ENCODE measurements around the gene INPP5D. TPM values are rescaled to one million over a fixed set of nuclear protein-coding genes. Genes with fewer than 3 reads are reported as not detected.

Gene INPP5D
- total RNA-seq, 3 donors from 2014 or later: 8.2 to 14.4 (median 9.1) TPM

DNA sequence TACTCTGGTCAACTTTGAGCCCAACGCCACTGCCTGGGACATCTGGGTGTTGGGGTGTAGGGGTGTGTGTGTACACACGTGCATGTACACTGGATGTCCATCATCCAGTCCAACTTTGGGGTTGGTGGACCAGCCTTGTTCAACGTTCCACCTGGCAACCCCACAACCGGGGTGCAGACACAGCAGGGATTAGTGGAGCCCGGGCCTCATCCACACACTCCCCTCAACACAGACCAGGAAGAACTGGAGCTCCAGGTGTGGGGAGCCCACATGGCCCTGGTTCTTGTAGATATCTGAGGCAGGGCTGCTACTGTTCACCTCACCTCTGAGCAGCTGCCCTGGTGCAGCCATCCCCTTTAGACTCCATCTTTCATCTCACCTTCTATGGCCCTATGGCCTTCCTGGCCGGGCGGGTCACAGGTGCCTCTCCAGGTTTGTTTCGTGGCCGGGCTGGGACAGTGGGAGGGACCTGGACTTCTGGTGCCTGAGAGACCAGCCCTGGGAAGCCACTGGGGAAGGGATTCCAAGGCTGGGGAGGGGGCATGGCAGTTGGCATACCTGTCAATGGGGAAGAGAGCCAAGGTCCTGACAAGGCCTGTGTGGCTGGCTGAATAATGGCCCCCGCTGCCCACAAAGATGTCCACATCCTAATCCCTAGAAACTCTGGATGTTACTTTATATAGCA lies 20.2 kb upstream of the INPP5D start:
- H3K36me3 ChIP-seq (ENCODE audit: low read depth): no peaks in the 10 kb centered on the region
- TF ChIP-seq, protein P1, sequence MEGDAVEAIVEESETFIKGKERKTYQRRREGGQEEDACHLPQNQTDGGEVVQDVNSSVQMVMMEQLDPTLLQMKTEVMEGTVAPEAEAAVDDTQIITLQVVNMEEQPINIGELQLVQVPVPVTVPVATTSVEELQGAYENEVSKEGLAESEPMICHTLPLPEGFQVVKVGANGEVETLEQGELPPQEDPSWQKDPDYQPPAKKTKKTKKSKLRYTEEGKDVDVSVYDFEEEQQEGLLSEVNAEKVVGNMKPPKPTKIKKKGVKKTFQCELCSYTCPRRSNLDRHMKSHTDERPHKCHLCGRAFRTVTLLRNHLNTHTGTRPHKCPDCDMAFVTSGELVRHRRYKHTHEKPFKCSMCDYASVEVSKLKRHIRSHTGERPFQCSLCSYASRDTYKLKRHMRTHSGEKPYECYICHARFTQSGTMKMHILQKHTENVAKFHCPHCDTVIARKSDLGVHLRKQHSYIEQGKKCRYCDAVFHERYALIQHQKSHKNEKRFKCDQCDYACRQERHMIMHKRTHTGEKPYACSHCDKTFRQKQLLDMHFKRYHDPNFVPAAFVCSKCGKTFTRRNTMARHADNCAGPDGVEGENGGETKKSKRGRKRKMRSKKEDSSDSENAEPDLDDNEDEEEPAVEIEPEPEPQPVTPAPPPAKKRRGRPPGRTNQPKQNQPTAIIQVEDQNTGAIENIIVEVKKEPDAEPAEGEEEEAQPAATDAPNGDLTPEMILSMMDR (IDR thresholded peaks at IDR 0.05): no peak
- intact Hi-C loops (cut with DNase I, micrococcal nuclease): no loop called here
- H3K4me3 ChIP-seq: no peak overlapping the region
- H3K9me3 ChIP-seq: no peaks in the 10 kb centered on the region
- no peaks in the 10 kb centered on the region for H3K4me1 ChIP-seq (ENCODE audit: low read depth)
- no peak for ATAC-seq
- DNase-seq: no peak

- Histone ChIP-seq H3K4me3 (no peak overlapping the region), H3K36me3 (ENCODE audit: low read depth) (no peaks in the 10 kb centered on the region), H3K9me3 (no peaks in the 10 kb centered on the region), H3K4me1 (ENCODE audit: low read depth) (no peaks in the 10 kb centered on the region)
- ATAC-seq: no peak
- no peak for DNase-seq
- intact Hi-C loops (cut with DNase I, micrococcal nuclease): no loop called here
- TF ChIP-seq, protein P1 (IDR thresholded peaks at IDR 0.05): no peak
These were observed 19.6 kb upstream of the INPP5D start for GRCh38 chr2:233040571-233040970.

DNA sequence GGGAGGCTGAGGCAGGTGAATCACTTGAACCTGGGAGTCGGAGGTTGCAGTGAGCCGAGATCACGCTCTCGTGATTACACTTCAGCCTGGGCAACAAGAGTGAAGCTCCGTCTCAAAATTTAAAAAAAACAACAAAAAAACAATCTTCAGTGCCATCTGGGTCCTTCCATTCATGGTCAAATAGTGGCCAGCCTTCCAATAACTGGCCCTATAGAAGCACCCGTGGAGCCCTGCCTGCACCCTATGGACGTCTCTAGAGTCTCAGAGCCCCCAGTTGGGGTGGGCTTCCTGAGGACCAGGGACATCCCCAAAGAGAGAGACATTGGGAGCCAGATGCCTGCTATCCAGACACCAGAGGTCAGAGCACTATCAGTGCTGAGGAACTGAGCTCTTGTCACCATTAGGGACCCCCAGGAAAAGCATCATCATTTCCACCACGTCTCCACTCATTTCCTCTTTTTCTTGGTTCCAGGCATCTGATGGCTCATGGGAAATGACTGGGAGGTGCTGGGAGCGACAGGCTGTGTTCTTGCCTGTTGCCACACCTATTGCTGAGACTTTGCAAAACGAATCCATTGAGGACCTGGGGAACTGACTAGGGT lies 18.3 kb upstream of the INPP5D start:
- Histone ChIP-seq H3K4me1 (ENCODE audit: low read depth) (no peaks in the 10 kb centered on the region), H3K9me3 (no peaks in the 10 kb centered on the region), H3K4me3 (no peak overlapping the region), H3K36me3 (ENCODE audit: low read depth) (no peaks in the 10 kb centered on the region)
- peak in 1 of 3 donors; percentile 1 for DNase-seq
- TF ChIP-seq, protein P1 (IDR thresholded peaks at IDR 0.05): no peak
- intact Hi-C loops (cut with DNase I, micrococcal nuclease): no loop called here
- no peak for ATAC-seq

- ATAC-seq: no peak
- TF ChIP-seq, protein P1 (IDR thresholded peaks at IDR 0.05): no peak
- Histone ChIP-seq H3K4me3 (no peak overlapping the region), H3K4me1 (ENCODE audit: low read depth) (no peaks in the 10 kb centered on the region), H3K9me3 (no peaks in the 10 kb centered on the region), H3K36me3 (ENCODE audit: low read depth) (no peaks in the 10 kb centered on the region)
- no peak for DNase-seq
- intact Hi-C loops (cut with DNase I, micrococcal nuclease): no loop called here
These were observed 17.6 kb upstream of the INPP5D start for GRCh38 chr2:233042549-233042948.

GRCh38 chr2:233044974-233045605 lies 15.1 kb upstream of the INPP5D start:
- ATAC-seq: no peak
- intact Hi-C loops (cut with DNase I, micrococcal nuclease): no loop called here
- DNase-seq: no peak
- H3K4me3 ChIP-seq: no peak overlapping the region
- H3K4me1 ChIP-seq (ENCODE audit: low read depth): no peaks in the 10 kb centered on the region
- no peaks in the 10 kb centered on the region for H3K9me3 ChIP-seq
- TF ChIP-seq, protein P1 (IDR thresholded peaks at IDR 0.05): no peak
- H3K36me3 ChIP-seq (ENCODE audit: low read depth): no peaks in the 10 kb centered on the region
